Left forelimb (tissue), 1 donor: ENCODE data around the gene CACNA2D3.

Experiments
- DNase-seq: peaks from one replicate; pipeline ENCODE4 v3.0.0-alpha.2; 2018; ENCODE audit warnings: low spot score

Gene CACNA2D3

GRCh38 chr3:54800478-54800877, 678.1 kb downstream of the CACNA2D3 start:
- DNase-seq = no peak

GRCh38 chr3:54801977-54802376, 679.6 kb downstream of the CACNA2D3 start:
- DNase-seq = no peak

- no peak for DNase-seq
Measured at GRCh38 chr3:54810401-54810800, 688.0 kb downstream of the CACNA2D3 start.

GRCh38 chr3:54814224-54814623, 691.9 kb downstream of the CACNA2D3 start:
- DNase-seq = no peak

GRCh38 chr3:54817628-54818027, 695.3 kb downstream of the CACNA2D3 start:
- DNase-seq = no peak

- no peak for DNase-seq
Measured at GRCh38 chr3:54818486-54818885, 696.1 kb downstream of the CACNA2D3 start.

GRCh38 chr3:54818942-54819341, 696.6 kb downstream of the CACNA2D3 start:
- DNase-seq = no peak

- no peak for DNase-seq
Measured at GRCh38 chr3:54819946-54820345, 697.6 kb downstream of the CACNA2D3 start.

- DNase-seq = no peak
Measured at GRCh38 chr3:54822206-54822605, 699.9 kb downstream of the CACNA2D3 start.

- DNase-seq = no peak
Measured at GRCh38 chr3:54826251-54826691, 703.9 kb downstream of the CACNA2D3 start.

GRCh38 chr3:54827056-54827687, 704.8 kb downstream of the CACNA2D3 start:
- DNase-seq = no peak

- no peak for DNase-seq
Measured at GRCh38 chr3:54827776-54828175, 705.4 kb downstream of the CACNA2D3 start.

- DNase-seq = no peak
Measured at GRCh38 chr3:54830658-54831057, 708.3 kb downstream of the CACNA2D3 start.

GRCh38 chr3:54831112-54831511, 708.8 kb downstream of the CACNA2D3 start:
- DNase-seq = no peak

- DNase-seq = no peak
Measured at GRCh38 chr3:54832876-54833275, 710.5 kb downstream of the CACNA2D3 start.

GRCh38 chr3:54835701-54836100, 713.3 kb downstream of the CACNA2D3 start:
- DNase-seq = no peak

- DNase-seq = no peak
Measured at GRCh38 chr3:54836871-54837270, 714.5 kb downstream of the CACNA2D3 start.

GRCh38 chr3:54837964-54838363, 715.6 kb downstream of the CACNA2D3 start:
- no peak for DNase-seq

GRCh38 chr3:54841471-54841870, 719.1 kb downstream of the CACNA2D3 start:
- DNase-seq = no peak

GRCh38 chr3:54843352-54843751, 721.0 kb downstream of the CACNA2D3 start:
- no peak for DNase-seq

- no peak for DNase-seq
Measured at GRCh38 chr3:54844211-54844610, 721.9 kb downstream of the CACNA2D3 start.

GRCh38 chr3:54845011-54845410, 722.7 kb downstream of the CACNA2D3 start:
- no peak for DNase-seq

GRCh38 chr3:54845551-54845950, 723.2 kb downstream of the CACNA2D3 start:
- DNase-seq = no peak

- no peak for DNase-seq
Measured at GRCh38 chr3:54846119-54846518, 723.8 kb downstream of the CACNA2D3 start.
